ENCODE results near the gene STRIP1.
"Not testable (repeated sequence)": the region's sequence is repeated elsewhere in the genome, so short reads cannot be mapped to it uniquely, and the experiment has no call there.

Gene STRIP1

DNA sequence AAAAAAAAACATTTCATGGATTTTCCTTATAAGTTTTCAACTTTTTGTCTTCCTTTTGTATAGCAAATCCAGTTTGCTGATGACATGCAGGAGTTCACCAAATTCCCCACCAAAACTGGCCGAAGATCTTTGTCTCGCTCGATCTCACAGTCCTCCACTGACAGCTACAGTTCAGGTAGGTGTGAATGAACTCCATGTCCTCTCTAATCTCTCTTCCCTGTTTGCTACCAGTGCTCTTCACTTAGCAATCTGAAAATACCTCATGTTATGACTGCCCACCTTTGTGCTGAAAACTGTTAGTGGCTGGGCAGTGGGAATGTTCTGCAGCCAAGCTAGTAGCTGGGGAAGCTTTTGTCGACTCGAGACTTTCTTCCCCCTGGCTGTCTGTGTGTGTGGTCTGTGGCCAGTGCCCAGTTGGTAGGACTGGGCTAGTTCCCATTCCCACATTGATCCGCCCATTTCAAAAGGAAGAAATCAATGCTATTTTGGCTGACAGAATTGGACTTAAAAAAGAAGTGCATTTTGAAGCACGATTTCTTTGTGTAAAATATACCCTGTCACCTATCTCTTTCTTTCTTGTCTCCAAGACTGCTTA is 25.4 kb upstream of the STRIP1 start:
- DNase-seq, result no peak

DNA sequence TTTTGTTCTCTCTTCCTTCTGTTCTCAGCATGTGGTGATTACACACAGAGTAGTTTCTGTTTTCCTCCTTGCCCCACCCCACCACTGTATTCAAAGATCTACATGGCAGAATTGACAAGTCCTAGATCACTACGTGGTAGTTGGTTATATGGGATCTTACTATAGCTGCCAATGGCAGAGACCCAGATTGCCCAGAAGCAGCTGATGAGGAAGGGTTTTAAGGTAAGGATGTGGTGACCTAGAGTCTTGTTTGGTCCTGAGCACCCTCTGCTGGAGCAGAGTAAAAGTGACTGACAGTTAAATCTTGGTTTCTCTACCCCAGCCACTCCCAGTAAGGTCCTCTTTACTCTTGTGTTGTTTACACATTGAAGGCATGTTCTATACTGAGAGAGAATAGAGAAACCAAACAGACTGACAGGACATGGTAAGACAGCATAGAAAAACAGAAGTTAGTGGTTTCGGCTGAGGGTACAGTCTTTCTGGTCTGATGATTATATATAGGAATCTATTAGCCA is 22.8 kb upstream of the STRIP1 start:
- peak; percentile 75 for DNase-seq

DNA sequence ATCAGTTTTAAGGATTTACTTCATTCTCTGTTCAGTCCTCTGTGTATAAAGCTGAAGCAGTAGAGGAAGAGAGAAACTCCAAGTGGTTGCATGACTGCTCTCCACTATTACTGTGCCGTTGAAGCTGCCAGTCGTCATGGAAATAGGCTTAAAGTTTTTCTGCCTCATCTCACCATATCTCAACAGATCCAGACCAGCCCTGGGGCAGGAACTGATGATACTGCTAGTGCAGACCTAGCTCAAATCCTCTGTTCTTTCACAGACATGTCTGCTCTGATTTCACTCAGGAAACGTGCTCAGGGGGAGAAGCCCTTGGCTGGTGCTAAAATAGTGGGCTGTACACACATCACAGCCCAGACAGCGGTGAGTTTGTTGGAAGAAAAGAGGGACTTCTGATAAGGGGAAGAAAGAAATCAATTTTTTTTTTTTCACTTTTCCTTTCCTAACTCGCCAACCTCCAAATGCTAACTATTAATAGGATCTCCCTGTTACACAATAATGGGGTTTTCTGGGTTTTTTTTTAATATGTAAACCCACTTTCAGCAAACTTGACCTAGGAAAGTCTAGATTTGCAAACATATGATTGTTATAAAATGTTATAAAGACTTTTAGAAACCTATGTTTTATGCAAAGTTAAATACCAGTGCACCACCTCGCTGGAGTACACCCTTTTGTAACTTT is 22.2 kb upstream of the STRIP1 start:
- DNase-seq, result no peak

DNA sequence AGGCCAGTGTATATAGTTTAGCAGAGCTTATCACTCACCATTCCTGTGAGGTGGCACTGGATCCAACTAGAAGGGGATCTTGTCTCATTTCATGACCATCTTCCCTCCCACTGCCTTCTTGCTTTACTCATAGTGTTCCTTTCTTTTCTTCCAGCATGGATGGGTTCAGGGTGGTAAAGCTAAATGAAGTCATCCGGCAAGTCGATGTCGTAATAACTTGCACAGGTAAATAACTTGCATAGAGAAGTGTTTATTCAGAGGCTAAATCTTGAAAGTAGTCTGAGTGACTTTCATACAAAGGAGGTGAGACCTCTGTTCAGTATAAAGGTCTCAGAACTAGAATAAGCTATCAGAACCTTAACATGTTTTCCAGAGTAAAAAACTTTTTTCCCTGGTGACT is 16.6 kb upstream of the STRIP1 start:
- no peak for DNase-seq

DNA sequence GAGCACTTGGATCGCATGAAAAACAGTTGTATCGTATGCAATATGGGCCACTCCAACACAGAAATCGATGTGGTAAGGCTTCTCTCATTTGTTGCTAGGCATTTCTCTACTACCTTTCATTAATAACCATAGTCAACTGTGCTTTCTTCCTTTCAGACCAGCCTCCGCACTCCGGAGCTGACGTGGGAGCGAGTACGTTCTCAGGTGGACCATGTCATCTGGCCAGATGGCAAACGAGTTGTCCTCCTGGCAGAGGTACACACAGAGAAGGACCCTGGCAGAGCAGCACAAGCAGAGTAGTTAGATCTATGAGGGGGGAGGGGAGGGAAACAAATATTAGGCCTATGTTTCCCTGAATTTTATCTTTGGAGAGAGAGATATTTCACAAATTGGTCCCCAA is 16.0 kb upstream of the STRIP1 start:
- DNase-seq, result no peak

DNA sequence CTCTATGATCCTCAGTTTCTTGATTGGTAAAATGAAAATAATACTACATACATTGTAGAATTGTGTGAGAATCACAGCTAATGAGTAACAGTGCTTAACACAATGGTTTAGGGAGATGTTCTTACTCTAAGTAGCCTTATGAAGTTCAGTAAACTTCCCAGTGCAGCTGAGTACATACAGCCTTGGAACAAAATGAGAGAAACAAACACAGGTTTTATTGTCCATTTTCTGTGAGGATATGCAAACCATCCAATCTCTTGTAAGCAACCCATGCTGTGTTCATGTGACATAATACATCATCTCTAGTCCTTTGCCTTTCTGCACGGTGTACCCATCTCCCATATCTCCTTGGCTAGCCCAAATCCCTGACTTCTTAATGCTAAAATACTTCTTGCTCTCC is 14.7 kb upstream of the STRIP1 start:
- no peak for DNase-seq

DNA sequence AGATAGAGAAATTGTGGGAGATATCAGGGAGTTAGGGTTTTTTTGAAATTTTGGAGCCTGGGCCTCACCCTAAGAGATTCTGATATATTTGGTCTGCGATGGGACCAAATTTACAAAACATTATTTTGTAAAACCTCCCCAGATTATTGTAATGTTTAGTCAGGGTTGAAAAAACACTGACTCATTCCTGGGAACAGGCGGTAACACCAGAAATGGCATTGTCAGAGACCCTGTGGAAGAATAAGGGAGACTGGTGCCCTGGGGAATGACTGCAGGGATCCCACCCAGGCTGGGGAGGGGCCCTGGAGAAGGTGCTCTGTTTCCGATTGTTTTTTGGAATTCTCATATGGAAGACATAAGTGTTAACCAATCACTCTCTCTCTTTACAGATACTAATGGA is 13.1 kb upstream of the STRIP1 start:
- DNase-seq, result no peak

DNA sequence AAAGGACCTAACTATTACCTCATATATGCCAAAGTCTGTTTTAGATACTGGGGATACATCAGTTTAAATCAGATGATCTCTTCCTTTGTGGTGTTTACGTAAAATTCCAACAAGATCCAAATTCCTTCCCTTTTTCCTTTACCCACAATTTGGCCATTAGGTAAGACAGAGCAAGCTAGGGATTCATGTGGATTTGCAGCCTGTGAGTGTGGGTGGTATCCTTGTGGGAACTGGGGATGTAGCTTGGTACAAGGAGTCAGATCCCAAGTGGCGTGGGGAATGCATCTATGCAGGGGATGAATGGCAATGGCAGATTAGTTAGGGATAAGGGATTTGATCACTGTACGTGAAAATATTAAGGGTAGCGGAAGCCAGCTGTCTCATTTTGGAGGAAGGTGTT is 9.8 kb upstream of the STRIP1 start:
- DNase-seq, result no peak

DNA sequence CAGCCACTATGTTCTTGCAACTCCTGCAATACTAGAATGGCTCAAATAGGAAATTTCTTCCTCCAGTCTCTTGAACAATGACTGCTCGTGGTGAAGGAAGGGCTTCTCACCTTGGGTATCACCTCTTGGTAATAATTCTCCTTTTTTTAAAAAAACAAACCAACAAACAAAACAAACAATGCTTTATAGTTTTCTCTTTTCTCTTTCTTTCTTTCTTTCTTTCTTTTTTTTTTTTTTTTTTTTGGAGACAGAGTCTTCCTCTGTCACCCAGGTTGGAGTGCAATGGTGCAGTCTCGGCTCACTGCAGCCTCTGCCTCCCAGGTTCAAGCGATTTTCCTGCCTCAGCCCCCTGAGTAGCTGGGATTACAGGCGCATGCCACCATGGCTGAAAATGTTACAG is 3.7 kb upstream of the STRIP1 start:
- DNase-seq, result not testable (repeated sequence)

DNA sequence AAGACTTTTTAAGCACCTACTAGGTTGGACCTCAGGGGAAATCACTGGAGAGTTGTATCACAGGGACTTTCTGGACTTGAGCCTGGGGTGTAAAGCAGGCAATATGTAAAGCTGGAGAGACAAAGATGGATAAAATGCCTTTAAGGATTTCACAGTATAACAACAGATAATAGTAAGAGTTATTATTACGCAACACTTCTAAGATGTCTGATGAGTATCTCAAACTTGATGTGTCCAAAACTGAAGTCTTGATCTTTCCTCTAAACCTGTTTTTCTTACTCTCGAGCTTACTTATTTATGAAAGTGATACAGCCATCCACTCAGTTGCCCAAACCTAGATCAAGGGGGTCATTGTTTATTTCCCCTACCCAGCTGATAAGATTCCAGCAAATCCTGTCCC is 2.1 kb upstream of the STRIP1 start:
- no peak for DNase-seq

DNA sequence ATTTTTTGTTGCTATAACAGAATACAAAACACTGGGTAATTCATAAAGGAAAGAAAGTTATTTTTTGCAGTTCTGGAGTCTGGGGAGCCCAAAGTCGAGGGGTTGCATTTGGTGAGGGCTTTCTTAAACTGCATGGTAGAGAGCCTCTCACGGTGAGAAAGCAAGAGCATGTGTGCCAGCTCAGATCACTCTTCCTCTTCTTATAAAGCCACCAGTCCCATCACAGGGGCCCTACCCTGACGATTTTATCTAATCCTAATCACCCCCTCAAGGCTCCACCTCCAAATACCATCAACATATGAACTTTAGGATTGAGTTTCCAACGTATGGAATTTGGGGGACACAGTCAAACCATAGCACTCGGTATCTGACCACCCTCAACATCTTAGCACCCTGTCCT is 1.0 kb upstream of the STRIP1 start:
- DNase-seq, result peak; percentile 42

DNA sequence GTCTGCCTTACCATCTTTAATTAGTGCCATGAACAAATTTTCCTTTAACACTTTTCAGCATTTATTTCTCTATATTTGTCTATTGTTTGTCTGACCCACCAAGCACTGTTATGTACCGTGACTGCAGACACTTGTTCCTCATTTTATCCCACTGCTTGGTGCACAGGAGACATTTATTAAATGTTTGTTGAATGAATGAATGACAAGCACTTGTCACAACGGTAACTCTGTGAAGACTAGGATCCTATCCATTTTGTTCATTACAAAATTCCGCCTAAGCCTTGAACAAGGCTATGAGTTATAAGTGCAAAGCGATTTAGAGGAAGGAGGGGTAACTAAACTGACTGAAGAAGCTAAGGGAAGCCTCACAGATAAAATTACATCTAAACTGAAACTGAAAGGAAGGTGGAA is 379 bp upstream of the STRIP1 start:
- DNase-seq, result no peak

DNA sequence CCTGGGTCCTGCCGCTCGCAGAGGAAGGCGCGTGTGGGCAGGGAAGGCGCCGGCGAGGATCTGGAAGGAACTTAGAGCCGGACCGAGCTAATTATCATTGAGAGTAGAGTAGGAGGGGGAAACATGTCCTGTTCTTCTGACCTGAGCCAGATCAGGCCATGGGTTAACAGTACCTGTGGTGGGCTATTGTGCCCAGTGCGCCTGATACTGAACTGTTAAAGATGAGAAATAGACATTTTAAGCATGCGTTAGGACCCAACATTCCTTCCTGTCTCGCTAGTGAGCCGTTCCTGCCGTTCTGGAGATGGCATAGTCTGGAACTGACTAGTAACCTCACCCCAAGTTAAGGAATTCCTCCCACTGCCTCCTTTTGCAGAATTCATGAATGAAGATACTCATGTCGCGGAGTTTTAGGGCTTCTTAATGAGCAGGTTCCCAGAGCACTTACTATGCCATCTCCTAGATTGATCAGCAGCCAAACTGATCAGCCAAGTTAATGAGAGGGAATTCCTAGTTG is 870 bp downstream of the STRIP1 start:
- DNase-seq, result no peak

DNA sequence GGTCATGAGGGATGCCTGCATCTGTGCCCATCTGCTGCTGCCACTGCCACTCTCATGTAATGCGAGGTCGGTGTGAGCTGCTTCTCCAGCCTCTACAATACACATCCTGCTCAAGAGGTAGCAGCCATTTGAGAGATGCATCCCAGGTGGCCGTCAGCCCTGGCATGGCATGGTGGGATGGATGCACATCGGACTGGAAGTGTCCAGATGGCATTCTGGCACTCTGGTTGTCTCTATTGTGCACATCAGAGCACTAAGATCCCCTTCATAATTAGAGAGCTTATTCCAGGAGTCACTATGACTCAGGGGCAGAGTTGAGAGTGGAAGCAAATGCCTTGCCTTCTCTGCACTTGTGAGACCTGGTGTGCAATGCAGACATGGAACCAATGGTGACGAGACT is 3.8 kb downstream of the STRIP1 start:
- no peak for DNase-seq

DNA sequence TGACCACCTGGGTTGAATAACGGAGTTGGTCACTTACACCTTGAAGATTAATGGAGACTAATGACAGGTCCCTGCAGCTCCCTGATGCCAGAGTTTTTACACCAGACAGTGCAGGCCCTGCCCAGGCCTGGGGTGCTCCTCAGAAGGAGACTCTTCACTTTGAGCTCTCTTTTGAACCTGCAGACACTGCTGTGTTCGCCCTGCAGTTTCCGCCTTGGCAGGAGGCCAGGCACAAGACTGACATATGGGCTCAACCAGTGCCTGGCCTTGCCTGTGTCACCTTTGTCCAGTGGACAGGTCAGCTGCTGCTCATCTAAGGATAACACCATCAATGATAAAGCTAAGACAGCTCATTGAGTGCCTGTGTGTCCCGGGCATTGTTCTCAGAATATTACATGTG is 5.2 kb downstream of the STRIP1 start:
- DNase-seq, result no peak

DNA sequence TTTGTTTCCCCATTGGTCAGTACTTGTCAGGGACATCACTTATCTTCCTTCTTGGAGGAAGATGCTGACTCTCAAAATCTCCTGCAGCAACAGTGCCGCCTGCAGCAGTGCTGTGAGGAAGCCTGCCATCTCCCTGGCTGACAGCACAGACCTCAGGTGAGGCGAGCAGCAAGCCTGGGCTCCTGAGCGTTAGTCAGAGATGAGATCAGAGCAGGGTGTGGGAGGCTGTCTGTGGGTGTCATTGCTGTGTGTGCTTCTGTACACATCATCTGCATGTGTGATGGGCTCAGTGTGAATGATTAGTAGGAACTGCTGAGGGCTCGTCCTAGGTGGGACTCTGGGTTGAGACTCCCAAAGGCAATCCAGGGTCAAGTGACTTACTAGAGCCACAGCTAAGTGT is 6.1 kb downstream of the STRIP1 start:
- no peak for DNase-seq

DNA sequence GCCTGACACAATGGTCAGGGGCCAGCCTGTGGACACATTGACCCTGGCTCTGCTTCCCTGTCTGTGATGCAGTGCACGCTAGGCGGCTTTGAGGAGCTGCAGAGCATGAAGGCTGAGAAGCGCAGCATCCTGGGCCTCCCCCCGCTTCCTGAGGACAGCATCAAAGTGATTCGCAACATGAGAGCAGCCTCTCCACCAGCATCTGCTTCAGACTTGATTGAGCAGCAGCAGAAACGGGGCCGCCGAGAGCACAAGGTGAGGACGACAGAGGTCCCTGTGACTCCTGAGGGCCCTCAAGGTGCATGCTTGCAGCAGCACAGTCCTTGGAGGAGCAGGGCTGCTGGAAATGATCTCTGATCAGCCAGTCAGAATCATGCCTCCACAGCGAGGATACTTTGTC is 8.6 kb downstream of the STRIP1 start:
- no peak for DNase-seq

DNA sequence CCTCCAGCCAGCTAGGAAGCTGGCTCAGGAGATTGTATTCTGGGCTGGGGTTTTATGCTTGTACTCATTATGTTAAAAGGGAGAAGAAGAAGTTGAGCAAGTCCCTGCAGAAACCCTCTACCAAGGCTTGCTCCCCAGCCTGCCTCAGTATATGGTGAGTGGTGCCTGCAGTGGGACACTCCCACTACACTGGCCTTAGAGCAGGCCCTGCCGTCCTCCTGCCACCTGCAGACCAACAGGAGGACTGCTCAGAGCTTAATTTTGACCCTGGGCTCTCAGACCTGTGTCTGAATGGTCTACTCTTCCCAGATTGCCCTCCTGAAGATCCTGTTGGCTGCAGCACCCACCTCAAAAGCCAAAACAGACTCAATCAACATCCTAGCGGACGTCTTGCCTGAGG is 13.0 kb downstream of the STRIP1 start:
- no peak for DNase-seq

DNA sequence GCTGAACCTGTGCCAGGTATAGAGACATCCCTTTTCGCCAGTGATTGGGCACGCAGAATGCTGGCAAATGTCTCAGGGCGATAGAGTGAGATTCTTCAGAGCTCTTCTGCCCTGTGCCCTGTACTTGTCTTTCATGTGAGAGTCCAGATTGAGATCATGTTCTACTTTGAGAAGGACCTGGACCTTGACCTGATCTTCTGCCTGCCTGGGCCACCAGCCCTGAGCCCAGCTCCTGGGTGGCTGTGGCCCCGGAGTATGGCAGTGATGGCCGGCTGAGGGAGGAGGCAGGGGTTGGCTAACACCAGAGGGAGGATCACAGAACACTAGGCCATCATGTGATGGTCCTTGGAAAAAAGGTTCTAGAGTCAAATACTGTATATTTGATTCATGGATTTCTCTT is 13.8 kb downstream of the STRIP1 start:
- DNase-seq, result no peak

DNA sequence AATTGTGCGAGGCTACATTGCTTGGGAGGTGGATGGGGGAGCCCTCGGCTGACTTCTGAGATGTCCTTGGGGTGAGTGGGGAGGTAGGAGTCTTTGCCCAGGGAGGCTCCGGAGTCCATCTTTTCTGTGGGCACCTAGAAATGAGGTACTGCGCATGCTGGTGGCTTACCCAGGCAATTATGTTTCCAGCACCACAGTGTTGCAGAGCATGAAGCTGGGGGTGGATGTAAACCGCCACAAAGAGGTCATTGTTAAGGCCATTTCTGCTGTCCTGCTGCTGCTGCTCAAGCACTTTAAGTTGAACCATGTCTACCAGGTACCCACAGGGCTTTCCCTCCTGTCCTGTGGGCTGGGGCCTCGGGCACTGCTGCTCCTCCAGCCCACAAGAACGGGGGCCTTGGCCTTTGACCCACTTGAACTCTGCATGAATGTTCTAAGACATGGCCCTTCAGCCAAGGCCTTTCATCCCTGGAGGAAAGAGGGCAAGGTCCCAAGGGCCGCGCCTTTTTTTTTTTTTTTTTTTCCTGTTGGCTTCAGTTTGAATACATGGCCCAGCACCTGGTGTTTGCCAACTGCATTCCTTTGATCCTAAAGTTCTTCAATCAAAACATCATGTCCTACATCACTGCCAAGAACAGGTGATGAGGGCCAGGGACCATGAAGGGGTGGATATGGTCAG is 14.6 kb downstream of the STRIP1 start:
- no peak for DNase-seq

DNA sequence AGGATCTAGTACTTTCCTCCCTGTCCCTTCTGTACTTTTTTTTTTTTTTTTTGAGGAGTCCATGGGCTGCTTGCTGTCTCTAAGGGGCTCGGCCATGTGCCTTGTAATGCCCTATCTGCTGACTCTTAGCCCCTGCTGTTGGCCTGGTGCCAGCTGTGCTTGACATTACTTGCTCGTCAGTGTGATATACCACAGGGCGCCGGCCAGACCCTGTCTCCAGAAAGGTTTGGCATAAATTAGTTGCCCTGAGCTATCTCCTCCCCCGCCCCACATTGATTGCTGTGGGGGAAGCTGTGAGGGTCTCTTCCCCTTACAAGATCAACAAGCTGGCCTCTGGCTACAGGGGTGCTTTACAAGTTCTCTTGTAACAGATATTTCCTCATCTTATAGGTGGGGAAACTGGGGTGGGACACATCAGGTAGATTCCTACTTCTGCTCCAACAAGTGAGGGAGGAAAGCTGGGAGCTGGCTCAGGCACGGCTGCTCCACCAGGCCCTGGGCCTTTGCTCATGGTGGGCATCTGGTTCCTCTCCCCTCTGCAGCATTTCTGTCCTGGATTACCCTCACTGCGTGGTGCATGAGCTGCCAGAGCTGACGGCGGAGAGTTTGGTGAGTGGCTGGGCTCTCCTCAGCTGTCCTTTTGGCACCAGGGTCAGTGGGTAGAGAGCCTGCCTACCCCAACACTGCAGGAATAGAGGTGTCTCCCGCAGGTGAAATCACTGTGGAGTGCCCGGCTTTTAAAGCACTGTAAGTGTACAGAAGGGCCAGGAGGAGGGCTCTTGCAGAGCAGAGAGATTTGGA is 15.6 kb downstream of the STRIP1 start:
- DNase-seq, result no peak

DNA sequence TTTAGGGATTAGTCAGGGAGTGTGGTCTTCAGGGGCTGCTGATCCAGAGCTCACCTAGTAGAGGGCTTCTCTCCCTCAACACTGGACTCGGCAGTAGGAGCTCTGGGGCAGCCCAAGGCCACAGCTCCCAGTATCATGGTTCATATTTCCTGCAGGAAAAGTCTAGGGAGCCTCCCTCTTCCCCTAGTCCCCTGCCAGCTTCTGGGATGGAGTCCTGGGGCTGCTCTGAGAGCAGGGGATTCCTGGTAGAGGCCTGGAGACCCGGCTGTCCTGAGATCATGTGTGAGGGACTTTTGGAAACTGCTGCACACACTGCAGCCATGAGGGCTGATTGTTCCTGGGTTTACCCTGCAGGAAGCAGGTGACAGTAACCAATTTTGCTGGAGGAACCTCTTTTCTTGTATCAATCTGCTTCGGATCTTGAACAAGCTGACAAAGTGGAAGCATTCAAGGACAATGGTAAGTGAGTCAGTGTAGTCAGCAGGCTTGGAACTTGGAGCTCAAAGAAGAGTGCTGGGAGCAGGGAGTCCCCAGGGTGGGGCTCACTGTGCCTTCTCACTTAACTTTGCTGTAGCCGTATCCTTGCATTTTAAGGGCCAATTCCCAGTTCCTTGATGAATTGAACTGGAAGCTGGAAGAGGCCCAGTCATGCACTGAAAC is 16.3 kb downstream of the STRIP1 start:
- DNase-seq, result no peak

DNA sequence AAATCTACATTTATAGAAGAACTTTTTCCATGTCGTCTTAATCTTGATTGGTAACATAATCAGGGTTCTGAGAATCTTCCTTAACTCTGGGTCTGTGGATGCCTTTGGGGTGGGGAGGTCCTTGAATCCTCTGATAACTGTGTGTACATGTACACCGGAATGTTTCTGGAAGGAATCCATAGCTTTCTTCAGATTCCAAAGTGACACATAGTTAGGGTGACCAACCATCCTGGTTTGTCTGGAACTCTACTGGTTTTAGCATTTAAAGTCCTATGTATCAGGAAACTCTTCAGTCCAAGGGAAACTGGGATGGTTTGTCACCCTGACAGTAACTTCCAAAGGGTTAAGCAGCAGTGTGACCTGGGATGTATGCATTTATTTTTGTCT is 16.8 kb downstream of the STRIP1 start:
- no peak for DNase-seq
